IPS DF 4.7 (cell line): Measurements from ENCODE around the gene P2RY1.
"Not testable (repeated sequence)": the region's sequence is repeated elsewhere in the genome, so short reads cannot be mapped to it uniquely, and the experiment has no call there.

Source experiments
- DNase-seq: peaks from one replicate; pipeline ENCODE4 v3.0.0-alpha.2; 2013; ENCODE audit warnings: low spot score; ENCODE audit errors: extremely low read depth

The P2RY1 gene

DNA sequence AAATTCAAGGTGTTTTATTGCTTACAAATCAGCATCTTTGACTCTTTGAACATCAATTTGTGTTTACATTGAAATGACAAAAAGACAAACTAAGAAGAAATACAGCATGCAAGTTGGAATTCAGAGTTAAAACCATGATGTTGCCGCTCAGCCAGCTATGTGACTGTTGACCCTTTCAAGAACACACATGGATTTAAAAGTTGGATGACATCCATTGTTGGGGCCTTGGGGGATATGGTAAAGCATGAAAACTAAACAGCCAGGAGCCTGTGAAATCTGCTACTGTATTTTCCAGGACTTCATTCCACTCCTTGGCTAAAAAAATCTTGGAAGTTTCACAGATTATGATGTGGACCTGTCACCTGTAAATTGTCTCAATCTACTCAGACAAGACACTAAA lies 4.6 kb downstream of the P2RY1 start:
- no peak for DNase-seq

GRCh38 chr3:152841131-152841530 lies 6.2 kb downstream of the P2RY1 start:
- no peak for DNase-seq

DNA sequence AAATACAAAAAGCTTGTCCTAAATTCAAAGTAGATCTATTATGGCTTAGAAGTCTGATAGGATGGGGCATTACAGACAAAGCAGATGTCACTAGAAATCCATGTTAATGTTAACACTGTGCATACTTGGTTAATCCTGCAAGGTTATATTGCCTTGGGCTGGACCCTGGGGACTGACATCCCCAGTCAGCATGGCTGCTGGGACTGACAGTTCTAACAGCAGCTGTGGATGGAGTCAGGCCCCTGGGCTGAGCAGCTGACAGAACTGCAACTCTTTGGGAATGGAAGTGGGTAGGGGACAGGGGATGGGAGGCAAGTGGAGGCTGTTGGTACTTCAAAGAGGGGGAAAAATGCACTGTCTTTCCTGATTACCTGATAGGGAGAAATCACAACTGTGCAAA lies 7.5 kb downstream of the P2RY1 start:
- no peak for DNase-seq

GRCh38 chr3:152843955-152844354 lies 9.0 kb downstream of the P2RY1 start:
- DNase-seq, result no peak

GRCh38 chr3:152846572-152847202 lies 11.8 kb downstream of the P2RY1 start:
- not testable (repeated sequence) for DNase-seq

DNA sequence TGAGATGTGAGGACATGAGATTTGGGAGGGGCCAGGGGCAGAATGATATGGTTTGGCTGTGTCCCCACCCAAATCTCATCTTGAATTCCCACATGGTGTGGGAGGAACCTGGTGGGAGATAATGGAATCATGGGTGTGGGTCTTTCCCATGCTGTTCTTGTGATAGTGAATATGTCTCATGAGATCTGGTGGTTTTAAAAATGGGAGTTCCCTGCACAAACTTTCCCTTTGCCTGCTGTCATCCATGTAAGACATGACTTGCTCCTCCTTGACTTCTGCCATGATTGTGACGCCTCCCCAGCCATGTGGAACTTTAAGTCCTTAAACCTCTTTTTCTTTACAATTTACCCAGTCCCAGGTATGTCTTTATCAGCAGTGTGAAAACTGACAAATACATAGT lies 12.7 kb downstream of the P2RY1 start:
- DNase-seq, result not testable (repeated sequence)

GRCh38 chr3:152849996-152850578 lies 15.2 kb downstream of the P2RY1 start:
- no peak for DNase-seq

DNA sequence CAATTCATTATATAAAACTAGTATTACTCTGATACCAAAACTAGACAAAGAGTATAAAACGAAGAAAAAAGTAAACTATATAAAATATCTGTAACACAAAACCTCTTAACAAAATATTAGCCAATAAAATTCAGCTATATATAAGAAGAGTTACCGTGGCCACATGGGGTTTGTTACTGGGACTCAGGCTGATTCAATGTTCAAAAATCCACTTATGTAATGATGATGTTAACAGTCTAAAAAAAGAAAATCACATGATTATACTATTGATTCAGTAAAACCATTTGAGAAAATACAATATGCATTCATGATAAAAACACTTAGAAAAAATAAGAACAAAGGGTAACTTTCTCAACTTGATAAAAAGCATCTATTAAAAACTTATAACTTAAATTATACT lies 18.3 kb downstream of the P2RY1 start:
- DNase-seq, result no peak

- no peak for DNase-seq
Measured at GRCh38 chr3:152857082-152857481, 22.2 kb downstream of the P2RY1 start.

DNA sequence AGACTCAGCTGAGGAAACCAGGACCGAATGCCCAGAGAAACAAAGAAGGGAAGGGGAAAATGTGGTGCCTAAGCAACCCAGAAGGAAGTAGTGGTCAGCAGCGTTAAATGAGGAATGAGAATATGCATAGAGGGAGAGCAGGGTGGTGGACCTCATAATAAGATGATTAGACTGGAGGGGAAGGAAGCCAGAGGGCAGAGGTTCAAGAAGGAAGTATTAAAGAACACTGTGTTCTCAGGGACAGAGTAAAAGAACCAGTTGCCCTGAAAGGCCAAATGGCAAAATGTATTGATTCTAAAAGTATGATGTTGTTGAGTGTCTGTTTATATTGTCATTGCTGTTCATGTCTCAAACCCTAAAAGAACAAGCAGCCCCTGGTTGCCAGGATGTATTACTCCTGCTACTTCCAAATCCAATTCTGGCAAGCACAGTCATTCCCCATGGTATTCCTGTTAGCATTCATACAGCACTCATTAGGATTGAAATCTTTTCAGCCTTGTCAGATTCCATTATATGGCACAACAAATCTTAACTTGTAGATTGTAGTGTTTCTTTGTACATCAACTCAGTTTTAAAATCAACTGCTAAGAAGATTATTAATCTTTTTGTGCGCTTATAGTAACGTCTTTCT lies 23.4 kb downstream of the P2RY1 start:
- DNase-seq, result no peak

DNA sequence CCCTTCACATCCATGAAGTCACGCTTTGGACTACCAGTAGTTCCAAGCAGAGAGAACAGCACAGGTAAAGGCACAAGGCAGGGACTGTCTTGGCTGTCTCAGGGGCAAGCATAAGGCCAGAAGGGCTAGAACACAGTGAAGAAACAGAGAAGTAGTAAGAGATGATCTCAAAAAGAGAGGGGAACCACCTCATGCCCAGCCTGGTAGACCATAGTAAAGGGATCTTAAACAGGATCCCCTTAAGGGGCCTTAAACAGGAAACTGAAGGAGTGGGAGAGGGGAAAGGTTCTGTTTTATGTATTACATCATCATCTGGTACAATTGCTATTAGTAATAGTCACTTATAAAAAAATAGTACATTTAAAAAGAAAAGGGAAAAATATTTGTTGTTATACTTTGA lies 25.8 kb downstream of the P2RY1 start:
- no peak for DNase-seq

DNA sequence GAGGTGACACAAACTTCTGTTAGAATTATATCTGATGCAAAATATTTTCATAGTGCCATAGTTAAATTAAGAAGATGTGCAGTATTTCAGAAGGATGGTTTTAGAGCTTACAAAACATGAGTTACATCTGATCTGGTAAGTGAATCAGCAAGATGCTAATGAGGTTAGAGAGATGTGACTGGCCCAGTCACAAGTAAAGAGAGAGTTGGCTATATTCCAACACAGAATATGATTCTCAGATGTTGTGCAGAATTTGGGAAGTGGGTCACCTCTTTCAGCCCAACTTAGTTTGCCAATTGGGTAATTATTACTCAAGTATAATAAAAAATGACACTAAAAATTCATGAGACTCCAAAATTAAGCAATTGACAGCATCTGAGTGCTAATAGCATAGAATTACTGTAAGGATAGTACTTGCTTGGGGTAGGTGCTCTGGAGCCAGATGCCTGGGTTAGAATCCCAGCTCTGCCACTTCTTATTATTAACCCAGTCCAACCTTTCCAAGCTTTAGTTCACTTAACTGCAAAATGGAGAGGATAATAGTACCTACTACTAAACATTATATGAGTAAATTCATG lies 30.8 kb downstream of the P2RY1 start:
- no peak for DNase-seq

- no peak for DNase-seq
Measured at GRCh38 chr3:152870027-152870426, 35.1 kb downstream of the P2RY1 start.

- DNase-seq, result not testable (repeated sequence)
Measured at GRCh38 chr3:152873314-152873713, 38.4 kb downstream of the P2RY1 start.

DNA sequence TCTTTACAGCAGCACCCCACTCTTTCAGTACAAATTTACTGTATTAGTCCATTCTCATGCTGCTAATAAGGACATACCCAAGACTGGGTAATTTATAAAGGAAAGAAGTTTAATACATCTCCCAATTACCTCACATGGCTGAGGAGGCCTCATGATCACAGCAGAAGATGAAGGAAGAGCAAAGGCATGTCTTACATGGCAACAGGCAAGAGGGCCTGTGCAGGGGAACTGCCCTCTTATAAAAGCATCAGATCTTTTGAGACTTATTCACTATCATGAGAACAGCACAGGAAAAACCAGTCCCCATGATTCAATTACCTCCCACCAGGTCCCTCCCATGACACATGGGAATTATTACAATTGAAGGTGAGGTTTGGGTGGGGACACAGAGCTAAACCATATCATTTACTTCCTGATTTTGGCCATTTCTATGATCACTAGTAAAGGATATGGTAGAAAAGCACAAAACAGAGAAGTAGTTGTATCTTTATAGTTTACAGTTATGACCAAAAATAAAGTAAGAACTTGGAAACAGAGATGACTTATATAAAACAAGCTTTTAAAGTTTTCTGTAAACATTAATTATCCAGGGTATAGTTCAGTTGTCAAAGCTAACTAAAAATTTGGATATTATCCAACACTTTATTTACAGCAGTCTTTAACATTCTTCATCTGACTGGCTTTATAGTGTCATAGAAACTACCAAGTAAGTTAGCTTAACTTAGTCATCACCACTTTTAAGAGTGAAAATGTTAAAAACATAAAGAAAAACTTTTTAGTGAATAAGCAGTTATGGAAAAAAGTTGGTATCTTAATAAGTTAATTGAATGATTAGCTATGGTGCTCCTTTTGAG lies 40.2 kb downstream of the P2RY1 start:
- no peak for DNase-seq

GRCh38 chr3:152879130-152879789 lies 44.3 kb downstream of the P2RY1 start:
- no peak for DNase-seq

- DNase-seq, result no peak
Measured at GRCh38 chr3:152879790-152880174, 44.9 kb downstream of the P2RY1 start.

DNA sequence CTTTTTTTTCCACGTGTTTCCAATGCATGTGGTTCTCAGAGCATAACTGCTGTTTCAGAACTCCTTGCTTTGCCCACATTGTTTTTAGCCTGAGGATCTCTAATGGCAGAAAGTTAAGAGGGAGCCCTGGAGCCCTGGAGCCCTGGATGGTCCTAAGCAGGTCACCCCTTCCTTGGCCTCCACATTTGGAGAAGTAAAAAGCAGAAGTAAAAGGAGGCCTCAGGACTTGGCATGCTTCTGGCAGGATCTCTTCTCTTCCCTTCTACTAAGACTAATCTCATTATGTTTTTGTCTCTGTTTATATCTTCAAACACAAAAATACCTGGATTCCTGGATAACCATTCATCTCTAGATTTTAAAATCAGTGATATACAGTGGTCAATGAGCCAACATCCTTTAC lies 50.1 kb downstream of the P2RY1 start:
- DNase-seq, result no peak
